ENCODE data around the gene CACNA1F.

CACNA1F gene

DNA sequence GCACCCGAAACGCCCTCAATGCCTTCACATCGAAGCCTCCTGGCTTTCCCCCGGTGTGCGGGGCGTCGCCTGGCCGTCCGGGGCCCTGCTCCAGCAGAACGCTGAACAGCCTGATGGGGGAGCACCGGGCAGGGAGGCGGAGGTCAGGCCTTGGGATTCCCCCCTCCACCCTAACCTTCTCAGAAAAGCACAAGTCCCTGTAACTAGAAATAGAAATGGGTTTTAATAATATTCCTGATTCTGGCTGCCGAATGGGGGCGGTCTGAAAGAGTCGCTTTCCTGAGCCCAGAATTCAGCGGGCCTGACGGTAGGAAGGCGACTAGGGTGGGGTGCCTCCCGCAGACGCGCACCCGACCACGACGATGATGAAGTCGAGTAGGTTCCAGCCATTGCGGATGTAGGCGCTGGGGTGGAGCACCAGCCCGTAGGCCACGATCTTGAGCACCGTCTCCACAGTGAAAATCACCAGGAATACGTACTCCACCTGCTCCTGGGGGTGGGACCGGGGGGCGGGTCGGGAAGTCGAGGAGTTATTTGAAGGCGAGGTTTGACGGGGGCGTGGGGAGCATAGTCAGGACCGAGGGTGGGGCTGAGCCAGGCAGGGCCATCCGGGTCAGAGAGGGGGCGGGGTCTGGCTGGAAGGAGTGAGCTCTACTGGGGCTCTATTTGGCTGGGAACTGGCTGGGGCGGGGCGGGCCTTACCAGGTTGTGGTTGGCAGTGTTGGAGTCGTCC, 2.5 kb downstream of the CACNA1F start:
- no peak for DNase-seq (ENCODE audit: low read depth, low spot score)

DNA sequence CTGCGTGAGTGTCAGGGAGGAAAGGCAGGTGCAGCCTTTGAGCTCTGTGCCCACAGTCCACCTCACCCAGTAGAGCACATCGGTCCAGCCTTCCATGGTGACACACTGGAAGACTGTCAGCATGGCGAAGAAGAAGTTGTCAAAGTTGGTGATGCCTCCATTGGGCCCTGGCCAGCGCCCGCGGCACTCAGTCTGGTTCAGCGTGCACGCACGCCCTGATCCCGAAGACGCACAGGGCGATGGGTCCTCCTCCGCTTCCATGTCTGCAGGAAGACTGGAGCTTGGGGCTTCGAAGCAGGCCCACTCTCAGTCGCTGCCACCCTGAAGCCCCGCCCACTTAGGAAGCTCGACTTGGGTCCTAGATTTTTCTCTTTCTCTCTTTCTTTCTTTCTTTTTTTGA, 5.0 kb downstream of the CACNA1F start:
- DNase-seq (ENCODE audit: low read depth, low spot score): no peak

GRCh38 chrX:49227726-49228125, 5.4 kb downstream of the CACNA1F start:
- no peak for DNase-seq (ENCODE audit: low read depth, low spot score)

DNA sequence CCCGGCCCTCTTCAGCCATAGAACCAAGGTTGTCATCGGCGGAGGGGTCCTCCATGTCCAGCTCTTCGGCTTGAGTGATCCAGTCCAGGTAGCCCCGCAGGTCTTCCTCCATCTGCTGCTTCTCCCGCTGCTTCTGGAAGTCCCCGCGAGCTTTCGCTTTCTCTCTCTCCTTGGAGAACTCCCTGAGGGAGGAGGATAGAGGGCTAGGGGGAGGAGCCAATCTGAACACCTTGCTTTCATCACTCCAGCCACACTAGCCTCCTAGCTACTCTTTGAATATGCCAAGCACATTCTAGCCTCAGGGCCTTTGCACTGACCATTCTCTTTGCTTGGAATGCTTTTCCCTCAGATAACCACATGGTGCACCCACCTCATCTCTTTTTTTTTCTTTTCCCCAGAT, 6.2 kb downstream of the CACNA1F start:
- no peak for DNase-seq (ENCODE audit: low read depth, low spot score)

DNA sequence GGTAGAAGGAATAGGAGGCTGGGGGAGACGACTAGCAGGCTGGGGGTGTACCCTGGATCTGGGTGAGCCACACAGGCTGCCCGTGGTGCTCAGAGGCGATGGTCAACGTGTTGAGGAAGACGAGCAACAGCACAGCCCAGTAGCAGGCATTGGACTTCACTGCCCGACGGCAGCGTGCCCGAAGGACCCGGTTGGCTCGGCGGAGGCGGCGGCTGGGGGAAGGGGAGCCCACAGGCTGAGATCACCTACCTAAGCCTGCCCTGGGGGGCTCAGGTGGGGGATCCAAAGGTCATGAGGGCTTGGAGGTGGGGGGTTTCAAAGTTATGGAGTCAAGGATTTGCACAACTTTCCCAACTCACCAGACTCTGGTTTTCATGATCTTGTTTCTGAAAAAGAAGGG, 7.3 kb downstream of the CACNA1F start:
- no peak for DNase-seq (ENCODE audit: low read depth, low spot score)

GRCh38 chrX:49221868-49222267, 11.3 kb downstream of the CACNA1F start:
- no peak for DNase-seq (ENCODE audit: low read depth, low spot score)

- no peak for DNase-seq (ENCODE audit: low read depth, low spot score)
Measured at GRCh38 chrX:49220100-49220499, 13.0 kb downstream of the CACNA1F start.

DNA sequence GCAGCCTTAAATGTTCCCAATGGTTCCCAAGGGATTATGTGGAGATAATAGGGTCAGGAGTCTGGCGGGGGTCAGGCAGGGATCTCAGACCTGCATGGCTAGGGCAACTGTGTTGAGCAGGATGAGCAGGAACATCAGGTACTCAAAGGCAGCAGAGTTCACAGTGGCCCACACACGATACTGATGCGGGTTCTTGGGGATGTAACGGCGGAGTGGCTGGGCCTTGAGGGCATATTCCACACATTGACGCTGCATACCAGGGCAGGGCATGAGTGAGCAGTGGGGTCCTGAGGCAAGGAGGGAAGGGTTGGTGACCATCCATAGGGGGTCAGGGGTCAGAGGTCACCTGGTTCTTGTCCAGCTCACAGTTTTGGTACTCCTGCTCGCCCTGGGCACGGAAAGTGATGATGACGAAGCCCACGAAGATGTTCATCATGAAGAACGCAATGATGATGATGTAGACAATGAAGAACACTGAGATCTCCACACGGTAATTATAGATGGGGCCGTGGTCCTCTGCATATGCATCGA, 18.1 kb downstream of the CACNA1F start:
- DNase-seq (ENCODE audit: low read depth, low spot score): no peak

DNA sequence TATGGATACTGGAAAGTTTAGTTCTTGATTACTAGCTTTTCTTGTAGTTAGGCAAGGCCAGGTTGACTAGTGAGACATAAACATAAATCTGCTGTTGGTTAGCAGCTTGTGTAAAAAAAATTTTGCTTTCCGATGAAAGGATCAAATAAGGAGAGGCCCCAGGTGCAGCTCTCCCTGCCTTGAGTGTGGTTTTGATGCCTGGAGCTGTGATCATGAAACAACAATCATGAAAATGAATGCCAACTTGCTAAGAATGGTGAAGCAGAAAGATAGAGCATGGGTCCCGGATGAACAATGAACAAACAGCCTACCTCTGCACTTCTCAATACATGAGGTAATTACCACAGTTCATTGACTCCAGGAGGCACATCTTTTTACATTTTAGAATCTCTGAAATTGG, 18.7 kb downstream of the CACNA1F start:
- DNase-seq (ENCODE audit: low read depth, low spot score): no peak

DNA sequence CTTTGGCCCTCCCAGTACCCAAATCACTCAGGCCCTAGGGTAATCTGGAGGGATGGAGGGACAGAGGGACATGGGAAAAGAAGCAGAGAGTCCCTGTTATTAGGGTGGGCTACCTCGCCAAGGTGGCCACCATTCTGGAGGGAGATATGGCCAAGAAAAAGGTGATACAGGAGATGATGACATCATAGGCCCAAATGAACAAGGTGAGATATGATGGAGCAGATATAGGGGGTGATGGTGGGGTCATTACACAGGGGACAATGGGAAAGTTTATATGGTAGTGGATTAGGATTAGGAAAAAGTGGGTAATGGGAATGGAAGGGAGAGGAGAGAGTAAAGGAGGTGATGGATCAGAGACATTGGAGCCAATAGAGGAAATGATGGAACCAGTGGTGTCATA, 20.3 kb downstream of the CACNA1F start:
- DNase-seq (ENCODE audit: low read depth, low spot score): no peak

DNA sequence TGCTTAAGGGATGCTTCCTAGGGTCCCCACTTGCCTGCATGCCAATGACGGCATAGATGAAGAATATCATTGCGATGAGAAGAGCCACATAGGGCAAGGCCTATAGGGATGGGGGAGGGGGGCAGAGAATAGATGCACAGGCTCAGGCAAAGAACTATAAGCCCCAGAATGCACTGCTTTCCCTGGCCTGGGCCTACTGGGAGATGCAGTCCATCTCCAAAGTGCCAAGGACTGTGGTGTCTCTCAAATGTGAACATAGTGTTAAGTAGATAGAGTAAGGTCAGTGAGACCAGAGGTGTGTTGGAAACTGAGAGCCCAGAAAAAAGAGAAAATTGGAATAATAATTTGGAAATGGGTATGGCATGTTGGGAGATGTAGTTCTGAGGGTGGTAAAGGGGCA, 20.9 kb downstream of the CACNA1F start:
- DNase-seq (ENCODE audit: low read depth, low spot score): no peak

GRCh38 chrX:49211074-49211473, 22.1 kb downstream of the CACNA1F start:
- DNase-seq (ENCODE audit: low read depth, low spot score): no peak

GRCh38 chrX:49210406-49210805, 22.7 kb downstream of the CACNA1F start:
- no peak for DNase-seq (ENCODE audit: low read depth, low spot score)

- no peak for DNase-seq (ENCODE audit: low read depth, low spot score)
Measured at GRCh38 chrX:49209434-49210251, 23.5 kb downstream of the CACNA1F start.

DNA sequence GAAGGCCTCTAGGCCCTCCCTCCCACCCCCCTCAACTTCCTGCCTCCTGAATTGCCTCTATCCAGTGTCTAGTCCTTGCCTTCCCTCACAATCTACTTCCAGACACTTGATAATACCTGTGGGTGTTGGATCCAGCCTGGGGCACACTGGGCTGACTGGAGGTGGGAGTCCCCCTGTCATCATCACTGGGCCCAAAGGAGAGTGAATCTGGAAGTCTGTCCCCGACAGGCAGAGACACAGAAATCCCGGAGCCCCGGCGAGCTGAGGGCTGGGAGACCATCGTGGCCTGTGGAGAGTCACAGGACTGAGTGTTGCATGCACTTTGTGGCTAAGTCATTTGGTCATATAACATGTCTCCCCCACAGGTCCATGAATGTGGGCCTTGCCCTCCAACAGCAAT, 24.7 kb downstream of the CACNA1F start:
- no peak for DNase-seq (ENCODE audit: low read depth, low spot score)

- DNase-seq (ENCODE audit: low read depth, low spot score): no peak
Measured at GRCh38 chrX:49206543-49206942, 26.6 kb downstream of the CACNA1F start.

GRCh38 chrX:49205443-49205842, 27.7 kb downstream of the CACNA1F start:
- DNase-seq (ENCODE audit: low read depth, low spot score): no peak

GRCh38 chrX:49204709-49205108, 28.4 kb downstream of the CACNA1F start:
- DNase-seq (ENCODE audit: low read depth, low spot score): no peak

DNA sequence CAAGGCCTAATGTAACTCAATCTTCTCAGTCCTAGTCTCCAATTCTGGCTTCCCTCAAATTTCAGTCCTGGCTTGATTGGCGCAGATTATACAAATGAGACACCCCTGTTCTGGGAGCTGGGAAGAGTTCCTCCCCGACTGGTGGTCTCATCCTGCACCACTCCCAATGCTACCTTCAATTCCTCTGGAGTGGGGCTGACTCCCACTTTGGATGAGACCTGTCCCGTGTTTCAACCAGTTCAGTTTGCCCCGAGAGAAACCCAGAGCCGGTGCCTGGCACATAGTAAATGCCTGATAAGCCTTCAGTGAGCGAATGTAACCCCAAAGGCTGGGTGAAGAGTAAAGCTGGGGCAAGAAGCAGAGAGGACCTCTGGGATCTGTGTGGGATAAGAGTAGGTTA, 29.1 kb downstream of the CACNA1F start:
- no peak for DNase-seq (ENCODE audit: low read depth, low spot score)

- DNase-seq (ENCODE audit: low read depth, low spot score): no peak
Measured at GRCh38 chrX:49203536-49203935, 29.6 kb downstream of the CACNA1F start.

DNA sequence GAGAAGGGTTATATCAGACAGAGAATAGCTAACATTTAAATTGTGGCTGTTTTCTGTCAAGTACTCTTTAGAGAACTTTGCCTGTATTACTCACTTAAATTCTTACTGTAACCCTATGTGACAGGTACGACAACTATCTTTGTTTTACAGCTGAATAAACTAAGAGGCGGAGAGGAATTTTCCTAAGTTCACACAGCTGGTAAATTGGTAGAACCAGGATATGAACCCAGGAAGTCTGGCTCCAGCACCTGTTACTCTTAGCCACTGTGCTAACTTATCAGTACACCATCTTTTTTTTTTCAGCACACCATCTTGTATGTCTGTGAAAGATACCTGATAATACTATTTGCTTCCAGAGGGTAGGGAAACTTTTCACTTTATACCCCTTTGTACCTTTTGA, 31.1 kb downstream of the CACNA1F start:
- DNase-seq (ENCODE audit: low read depth, low spot score): no peak

GRCh38 chrX:49199906-49200771, 33.0 kb downstream of the CACNA1F start, which contains the start of gene SYP:
Gene SYP (minus strand): TSS chrX:49200193. CDS start chrX:49200186, 7 bp downstream.
- no peak for DNase-seq (ENCODE audit: low read depth, low spot score)
